Coronary artery (tissue), 2 donors: Measurements from ENCODE around the gene C16orf96.

ENCODE experiments used
- DNase-seq: peaks from one replicate; pipeline ENCODE4 v3.0.0-alpha.2; 2017; ENCODE audit warnings: low spot score
- H3K27ac ChIP-seq, 2 donors: fragments of 200-600 bp; sonication (generic); one replicate each; pipeline ENCODE4 v1.5.1; 2016 to 2019
- H3K4me3 ChIP-seq: fragments of 200-600 bp; sonication (generic); 2 replicates; pipeline ENCODE4 v1.5.1; 2016; ENCODE audit warnings: mild to moderate bottlenecking, moderate library complexity
- TF ChIP-seq, protein P1 (sequence below): fragments of 200-600 bp; sonication (generic); IDR thresholded peaks from one replicate; pipeline ENCODE4 v1.5.1; 2019; ENCODE audit warnings: antibody characterized with exemption

C16orf96 gene

GRCh38 chr16:4607841-4608703 is 51.9 kb downstream of the C16orf96 start:
- TF ChIP-seq, protein P1, sequence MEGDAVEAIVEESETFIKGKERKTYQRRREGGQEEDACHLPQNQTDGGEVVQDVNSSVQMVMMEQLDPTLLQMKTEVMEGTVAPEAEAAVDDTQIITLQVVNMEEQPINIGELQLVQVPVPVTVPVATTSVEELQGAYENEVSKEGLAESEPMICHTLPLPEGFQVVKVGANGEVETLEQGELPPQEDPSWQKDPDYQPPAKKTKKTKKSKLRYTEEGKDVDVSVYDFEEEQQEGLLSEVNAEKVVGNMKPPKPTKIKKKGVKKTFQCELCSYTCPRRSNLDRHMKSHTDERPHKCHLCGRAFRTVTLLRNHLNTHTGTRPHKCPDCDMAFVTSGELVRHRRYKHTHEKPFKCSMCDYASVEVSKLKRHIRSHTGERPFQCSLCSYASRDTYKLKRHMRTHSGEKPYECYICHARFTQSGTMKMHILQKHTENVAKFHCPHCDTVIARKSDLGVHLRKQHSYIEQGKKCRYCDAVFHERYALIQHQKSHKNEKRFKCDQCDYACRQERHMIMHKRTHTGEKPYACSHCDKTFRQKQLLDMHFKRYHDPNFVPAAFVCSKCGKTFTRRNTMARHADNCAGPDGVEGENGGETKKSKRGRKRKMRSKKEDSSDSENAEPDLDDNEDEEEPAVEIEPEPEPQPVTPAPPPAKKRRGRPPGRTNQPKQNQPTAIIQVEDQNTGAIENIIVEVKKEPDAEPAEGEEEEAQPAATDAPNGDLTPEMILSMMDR: no peak
- no peak overlapping the region for H3K27ac ChIP-seq
- no peak overlapping the region for H3K4me3 ChIP-seq
- DNase-seq: no peak

- H3K4me3 ChIP-seq: no peak overlapping the region
- TF ChIP-seq, protein P1: no peak
- no peak for DNase-seq
- H3K27ac ChIP-seq: no peak overlapping the region
Measured at GRCh38 chr16:4608704-4608980, 52.5 kb downstream of the C16orf96 start.

DNA sequence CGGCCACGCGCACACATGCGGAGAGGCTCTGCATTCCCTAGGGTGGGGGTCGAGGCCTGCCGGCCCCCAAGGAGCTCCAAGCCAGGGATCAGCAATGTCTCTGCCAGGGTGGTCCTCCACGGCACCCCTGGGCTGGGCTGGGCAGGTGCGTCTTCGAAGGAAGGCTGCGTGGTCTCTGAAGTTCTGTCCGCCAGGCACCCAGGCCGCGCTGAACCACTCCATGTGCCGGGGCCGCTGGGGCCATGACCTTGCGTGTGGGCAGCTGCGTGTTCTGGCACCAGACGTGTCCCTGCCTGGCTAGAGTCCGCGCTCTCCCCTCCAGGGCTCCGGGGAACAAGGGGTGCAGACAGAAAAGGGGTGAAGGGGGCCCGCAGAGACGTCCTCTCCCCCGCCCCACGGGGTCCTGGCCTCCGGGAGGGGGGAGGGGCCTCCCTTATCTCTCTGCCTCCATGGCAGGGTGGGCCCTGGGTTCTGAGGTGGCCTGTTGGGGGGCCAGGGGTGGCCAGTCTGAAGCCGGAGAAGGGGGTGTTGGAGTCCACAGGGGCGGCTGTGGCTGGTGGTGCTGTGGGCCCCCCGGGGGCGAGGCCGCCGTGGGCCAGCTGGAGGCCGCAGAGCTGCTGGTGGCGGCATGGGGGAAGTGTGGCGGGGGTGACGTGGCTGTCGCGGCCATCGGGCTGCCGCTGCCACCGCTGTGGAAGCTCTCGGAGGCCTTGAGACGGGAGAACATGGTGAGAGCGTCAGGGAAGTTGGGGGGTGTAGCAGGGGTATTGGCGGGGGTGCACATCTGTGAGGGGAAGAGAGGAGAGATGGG is 53.3 kb downstream of the C16orf96 start:
- Histone ChIP-seq H3K4me3 (no peak overlapping the region), H3K27ac (no peak overlapping the region)
- DNase-seq: no peak
- TF ChIP-seq, protein P1: no peak

GRCh38 chr16:4610011-4611005 is 54.2 kb downstream of the C16orf96 start:
- H3K4me3 ChIP-seq: no peak overlapping the region
- DNase-seq: no peak
- TF ChIP-seq, protein P1: no peak
- H3K27ac ChIP-seq: no peak overlapping the region

- no peak for DNase-seq
- TF ChIP-seq, protein P1: no peak
- no peak overlapping the region for H3K4me3 ChIP-seq
- no peak overlapping the region for H3K27ac ChIP-seq
Measured at GRCh38 chr16:4611337-4612021, 55.3 kb downstream of the C16orf96 start.

DNA sequence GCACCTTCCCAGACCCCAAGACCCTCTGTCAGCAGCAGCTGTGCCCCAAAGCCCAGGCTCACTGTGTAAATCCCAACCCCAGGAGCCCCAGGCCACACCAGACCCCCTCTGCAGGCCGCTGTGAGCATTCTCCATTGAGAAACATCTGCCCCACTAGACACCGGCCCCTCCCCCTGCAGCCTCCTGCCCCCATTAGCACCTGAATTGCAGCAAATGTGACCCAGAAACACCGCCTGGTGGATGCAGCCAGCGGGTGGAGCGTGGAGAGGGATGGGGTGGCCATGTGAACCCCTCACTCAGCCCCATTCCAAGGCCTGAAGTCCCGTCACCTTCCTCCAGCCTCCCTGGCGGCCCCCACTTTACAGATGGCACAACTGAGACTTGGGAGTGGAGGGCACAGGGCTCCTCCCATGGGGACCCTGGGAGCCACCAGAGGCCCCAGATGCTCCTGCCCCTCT is 56.4 kb downstream of the C16orf96 start:
- TF ChIP-seq, protein P1: no peak
- H3K4me3 ChIP-seq: peak overlapping the region; percentile 100
- no peak overlapping the region for H3K27ac ChIP-seq
- no peak for DNase-seq
